Myocyte (in vitro differentiated cells): ENCODE measurements around the gene AHNAK2. TPM values are rescaled to one million over a fixed set of nuclear protein-coding genes. Genes with fewer than 3 reads are reported as not detected.

ENCODE experiments used
- DNase-seq: peaks from one replicate; pipeline ENCODE4 v3.0.0-alpha.2; 2012; ENCODE audit warnings: low read depth
- total RNA-seq: library from RNA; depleted of rRNA; stranded (reverse); fragments of >200 nt; gene quantifications from 2 replicates; pipeline ENCODE4 v1.2.3, GENCODE V29; 2014

AHNAK2 gene
- total RNA-seq, 1 donor from 2014 or later, result 150 TPM

- peak; percentile 83 for DNase-seq
Observed at GRCh38 chr14:104973385-104974145, 4.6 kb downstream of the AHNAK2 start.

GRCh38 chr14:104973135-104973384 is 5.1 kb downstream of the AHNAK2 start:
- peak; percentile 98 for DNase-seq

GRCh38 chr14:104972301-104973134 is 5.7 kb downstream of the AHNAK2 start:
- DNase-seq, result peak; percentile 93

- no peak for DNase-seq
Observed at GRCh38 chr14:104971447-104972240, 6.5 kb downstream of the AHNAK2 start.

- DNase-seq, result peak; percentile 95
Observed at GRCh38 chr14:104970231-104971068, 7.7 kb downstream of the AHNAK2 start.

GRCh38 chr14:104969741-104970230 is 8.4 kb downstream of the AHNAK2 start:
- no peak for DNase-seq

GRCh38 chr14:104968541-104969401 is 9.4 kb downstream of the AHNAK2 start:
- no peak for DNase-seq

GRCh38 chr14:104968153-104968527 is 10.0 kb downstream of the AHNAK2 start:
- peak; percentile 50 for DNase-seq

GRCh38 chr14:104967386-104968152 is 10.6 kb downstream of the AHNAK2 start:
- DNase-seq, result no peak

GRCh38 chr14:104966981-104967385 is 11.2 kb downstream of the AHNAK2 start:
- DNase-seq, result peak; percentile 50

GRCh38 chr14:104966261-104966865 is 11.8 kb downstream of the AHNAK2 start:
- no peak for DNase-seq

- DNase-seq, result no peak
Observed at GRCh38 chr14:104965561-104966231, 12.5 kb downstream of the AHNAK2 start.

- no peak for DNase-seq
Observed at GRCh38 chr14:104964546-104964945, 13.6 kb downstream of the AHNAK2 start.

GRCh38 chr14:104957146-104958113 is 20.7 kb downstream of the AHNAK2 start:
- no peak for DNase-seq

GRCh38 chr14:104956290-104956890 is 21.8 kb downstream of the AHNAK2 start:
- no peak for DNase-seq

GRCh38 chr14:104955396-104955770 is 22.8 kb downstream of the AHNAK2 start:
- DNase-seq, result no peak
